ENCODE measurements around the gene SPATA1. TPM values are rescaled to one million over a fixed set of nuclear protein-coding genes. Genes with fewer than 3 reads are reported as not detected.

The SPATA1 gene
- total and polyA plus RNA-seq, 9 of the 15 experiments (the other 6 are each of a cell fraction or from before 2014, with no cell fraction given): 0.79 to 2.9 (median 1.5) TPM

GRCh38 chr1:84540759-84541158 lies 34.6 kb downstream of the SPATA1 start:
- BruUV-seq (replicated peaks): no TSS peak
- intact Hi-C loops (cut with micrococcal nuclease): loop anchor here (1.0 to 5.0 kb wide), 3 partner anchors 62 to 232 kb away; no protein-coding TSS in a partner anchor
- no peak for FAIRE-seq

More at GRCh38 chr1:84540759-84541158, 34.6 kb downstream of the SPATA1 start:
- H3K4me3 ChIP-seq: no peak overlapping the region
- no peak overlapping the region for H3K27ac ChIP-seq (ENCODE audit: extremely low read depth, low read depth, low read length)
- no peaks in the 10 kb centered on the region for H3K4me1 ChIP-seq (replicated peaks in 1 of 2; ENCODE audit: control insufficient read depth in 2 of 2, insufficient read depth in 2 of 2, low read length in 2 of 2)
- no peaks in the 10 kb centered on the region for H3K27me3 ChIP-seq (ENCODE audit: control insufficient read depth in 2 of 2, insufficient read depth in 2 of 2, low read length in 2 of 2)
- no peaks in the 10 kb centered on the region for H3K79me2 ChIP-seq (ENCODE audit: control insufficient read depth, insufficient read depth, low read length)
- ChIA-PET POLR2A (no interaction called here), CTCF (ENCODE audit: low intra/inter-chr PET ratio) (interaction anchor here (2.1 kb wide), 1 partner anchor 98 kb away, joined by 7 read pairs; no protein-coding TSS in a partner anchor)
- DNase-seq (ENCODE audit: extremely low read depth in 1 of 4, low spot score in 3 of 4) (no peak), ATAC-seq (no peak)
- H3K9me1 ChIP-seq (ENCODE audit: control insufficient read depth, insufficient read depth, low read length): no peaks in the 10 kb centered on the region
- H3K36me3 ChIP-seq (ENCODE audit: control insufficient read depth, insufficient read depth, low read length): no peaks in the 10 kb centered on the region
- in situ Hi-C loops (cut with MboI): no loop called here
- no peaks in the 10 kb centered on the region for H3K9me3 ChIP-seq (replicated peaks; ENCODE audit: control insufficient read depth, insufficient read depth, low read depth, low read length)
- no peak overlapping the region for H3K4me2 ChIP-seq (ENCODE audit: insufficient read depth, low read length)
- WGBS (ENCODE audit: insufficient coverage, low coverage, missing lambda C conversion rate): 17% methylated on average over 1 of the region's 1 CpG
- no peak overlapping the region for H2AFZ ChIP-seq (ENCODE audit: low read depth, low read length)
- no peaks in the 10 kb centered on the region for H4K20me1 ChIP-seq (replicated peaks; ENCODE audit: control insufficient read depth, insufficient read depth, low read length)
- no peak overlapping the region for H3K9ac ChIP-seq (ENCODE audit: insufficient read depth in 1 of 2, low read depth in 2 of 2, low read length in 2 of 2)
- TF ChIP-seq, protein P1, sequence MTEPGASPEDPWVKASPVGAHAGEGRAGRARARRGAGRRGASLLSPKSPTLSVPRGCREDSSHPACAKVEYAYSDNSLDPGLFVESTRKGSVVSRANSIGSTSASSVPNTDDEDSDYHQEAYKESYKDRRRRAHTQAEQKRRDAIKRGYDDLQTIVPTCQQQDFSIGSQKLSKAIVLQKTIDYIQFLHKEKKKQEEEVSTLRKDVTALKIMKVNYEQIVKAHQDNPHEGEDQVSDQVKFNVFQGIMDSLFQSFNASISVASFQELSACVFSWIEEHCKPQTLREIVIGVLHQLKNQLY (CRISPR knock-in tag; conservative IDR thresholded peaks at IDR 0.05): no peak
- no peak for TF ChIP-seq PCBP1 (IDR thresholded peaks at IDR 0.05; ENCODE audit: low read depth, low read length, poor library complexity, severe bottlenecking)
- no peak for TF ChIP-seq ZBTB12 (CRISPR knock-in tag; IDR thresholded peaks at IDR 0.05)
- no peak for TF ChIP-seq PHF20 (IDR thresholded peaks at IDR 0.05; ENCODE audit: partially characterized antibody)
- no peak for TF ChIP-seq KLF10 (CRISPR knock-in tag; IDR thresholded peaks at IDR 0.05)
- TF ChIP-seq XRCC3 (IDR thresholded peaks at IDR 0.05): no peak
- TF ChIP-seq ZC3H4 (CRISPR knock-in tag; IDR thresholded peaks at IDR 0.05; ENCODE audit: borderline replicate concordance): no peak
- no peak for TF ChIP-seq ZNF408 (CRISPR knock-in tag; IDR thresholded peaks at IDR 0.05; ENCODE audit: low read depth)
- no peak for TF ChIP-seq BRF2 (IDR thresholded peaks at IDR 0.05; ENCODE audit: borderline replicate concordance, insufficient read depth, insufficient read length)
- no peak for TF ChIP-seq MCM2 (IDR thresholded peaks at IDR 0.05; ENCODE audit: low read depth)
- TF ChIP-seq NRF1 (conservative IDR thresholded peaks at IDR 0.05 in 1 of 2, IDR thresholded peaks at IDR 0.05 in 1 of 2): no peak
- no peak for TF ChIP-seq SMARCA5 (IDR thresholded peaks at IDR 0.05)
- TF ChIP-seq PURB (CRISPR knock-in tag; IDR thresholded peaks at IDR 0.05; ENCODE audit: low read depth): no peak
- no peak for TF ChIP-seq SETDB1 (IDR thresholded peaks at IDR 0.05; ENCODE audit: low read length)
- no peak for TF ChIP-seq NFRKB (IDR thresholded peaks at IDR 0.05; ENCODE audit: low read depth)
- TF ChIP-seq CREB5 (CRISPR knock-in tag; IDR thresholded peaks at IDR 0.05): no peak
- no peak for TF ChIP-seq RBM22 (IDR thresholded peaks at IDR 0.05; ENCODE audit: low read depth, low read length, poor library complexity, severe bottlenecking)
- TF ChIP-seq MTF1 (CRISPR knock-in tag; IDR thresholded peaks at IDR 0.05; ENCODE audit: borderline replicate concordance): no peak
